AG04449 (cell line): ENCODE results near the gene SDHAF1.
"Not testable (repeated sequence)": the region's sequence is repeated elsewhere in the genome, so short reads cannot be mapped to it uniquely, and the experiment has no call there.

Experiments used
- CTCF ChIA-PET: fragments of 350-600 bp; formaldehyde crosslinking; extraction: SDS; loops from one replicate; lab custom pipeline; 2021; ENCODE audit warnings: antibody characterized with exemption; lab: Yijun Ruan, JAX
- POLR2A ChIA-PET: fragments of 400-600, 350-600 bp; formaldehyde crosslinking; extraction: SDS; loops from one replicate; lab custom pipeline; 2020; ENCODE audit warnings: antibody characterized with exemption, inconsistent platforms; lab: Yijun Ruan, JAX
- DNase-seq: peaks from one replicate; pipeline ENCODE4 v3.0.0-alpha.2; 2010; ENCODE audit warnings: low read depth, low spot score
- H3K4me3 ChIP-seq: 2 replicates; pipeline ENCODE4 v1.5.1; 2011; ENCODE audit warnings: low read depth, mild to moderate bottlenecking, control low read depth, low read length
- TF ChIP-seq, protein P1 (sequence below): IDR thresholded peaks from one replicate; pipeline ENCODE4 v1.5.1; 2011; ENCODE audit warnings: mild to moderate bottlenecking, moderate library complexity, low read length, control low read depth, inconsistent platforms; ENCODE audit not compliant: insufficient read depth; ENCODE audit errors: missing control alignments

Gene SDHAF1, protein sequence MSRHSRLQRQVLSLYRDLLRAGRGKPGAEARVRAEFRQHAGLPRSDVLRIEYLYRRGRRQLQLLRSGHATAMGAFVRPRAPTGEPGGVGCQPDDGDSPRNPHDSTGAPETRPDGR

DNA sequence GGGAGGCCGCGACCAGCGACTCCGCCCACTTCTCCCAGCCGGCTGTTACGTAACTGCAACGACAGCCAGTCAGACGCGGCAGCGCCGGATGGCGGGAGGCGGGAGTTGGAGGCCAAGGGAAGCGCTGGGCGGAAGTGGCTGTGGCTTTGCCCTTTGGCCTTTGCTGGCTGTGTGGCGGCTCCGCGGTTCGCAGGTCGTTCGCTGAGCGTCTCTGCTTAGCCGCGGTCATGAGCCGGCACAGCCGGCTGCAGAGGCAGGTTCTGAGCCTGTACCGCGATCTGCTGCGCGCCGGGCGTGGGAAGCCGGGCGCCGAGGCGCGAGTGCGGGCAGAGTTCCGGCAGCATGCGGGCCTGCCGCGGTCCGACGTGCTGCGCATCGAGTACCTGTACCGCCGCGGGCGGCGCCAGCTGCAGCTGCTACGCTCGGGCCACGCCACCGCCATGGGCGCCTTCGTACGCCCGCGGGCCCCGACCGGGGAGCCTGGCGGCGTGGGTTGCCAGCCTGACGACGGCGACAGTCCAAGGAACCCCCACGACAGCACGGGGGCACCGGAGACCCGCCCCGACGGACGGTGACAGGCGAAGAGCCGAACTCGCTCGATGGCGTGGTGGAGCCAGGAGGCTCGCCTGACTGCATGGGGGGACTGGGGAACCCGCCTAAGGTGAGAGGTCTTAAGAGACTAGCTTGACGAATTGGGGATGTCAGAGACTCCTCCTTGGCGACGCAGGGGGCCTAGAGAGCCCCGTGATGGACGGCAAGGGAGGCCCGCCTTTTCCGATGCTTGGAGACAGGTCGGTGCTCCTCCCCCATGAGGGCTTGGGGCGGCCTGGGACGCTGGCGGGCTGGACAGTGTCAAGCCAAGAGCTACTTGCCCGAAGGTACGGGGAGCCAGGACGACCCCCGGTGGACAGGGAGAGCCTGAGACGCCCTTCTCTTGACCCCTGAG lies at the start of gene SDHAF1:
TSS of gene SDHAF1 (plus strand) at position 141 of the 946 bp plus-strand sequence. CDS start at position 228, 87 bp downstream.
- POLR2A ChIA-PET, result interaction anchor here (0.9 to 1.9 kb wide), 2 partner anchors 18 to 46 kb away, joined by 3 to 4 read pairs; partner anchors contain the start of gene ALKBH6
- TF ChIP-seq, protein P1, sequence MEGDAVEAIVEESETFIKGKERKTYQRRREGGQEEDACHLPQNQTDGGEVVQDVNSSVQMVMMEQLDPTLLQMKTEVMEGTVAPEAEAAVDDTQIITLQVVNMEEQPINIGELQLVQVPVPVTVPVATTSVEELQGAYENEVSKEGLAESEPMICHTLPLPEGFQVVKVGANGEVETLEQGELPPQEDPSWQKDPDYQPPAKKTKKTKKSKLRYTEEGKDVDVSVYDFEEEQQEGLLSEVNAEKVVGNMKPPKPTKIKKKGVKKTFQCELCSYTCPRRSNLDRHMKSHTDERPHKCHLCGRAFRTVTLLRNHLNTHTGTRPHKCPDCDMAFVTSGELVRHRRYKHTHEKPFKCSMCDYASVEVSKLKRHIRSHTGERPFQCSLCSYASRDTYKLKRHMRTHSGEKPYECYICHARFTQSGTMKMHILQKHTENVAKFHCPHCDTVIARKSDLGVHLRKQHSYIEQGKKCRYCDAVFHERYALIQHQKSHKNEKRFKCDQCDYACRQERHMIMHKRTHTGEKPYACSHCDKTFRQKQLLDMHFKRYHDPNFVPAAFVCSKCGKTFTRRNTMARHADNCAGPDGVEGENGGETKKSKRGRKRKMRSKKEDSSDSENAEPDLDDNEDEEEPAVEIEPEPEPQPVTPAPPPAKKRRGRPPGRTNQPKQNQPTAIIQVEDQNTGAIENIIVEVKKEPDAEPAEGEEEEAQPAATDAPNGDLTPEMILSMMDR, result no peak
- peak within 1 kb of the TSS; percentile 78 for H3K4me3 ChIP-seq
- CTCF ChIA-PET, result interaction anchor here (0.8 to 1.7 kb wide), 5 partner anchors 11 to 114 kb away, joined by 4 to 6 read pairs (median 4); partner anchors contain the start of genes SYNE4 and THAP8
- DNase-seq, result peak; percentile 26

DNA sequence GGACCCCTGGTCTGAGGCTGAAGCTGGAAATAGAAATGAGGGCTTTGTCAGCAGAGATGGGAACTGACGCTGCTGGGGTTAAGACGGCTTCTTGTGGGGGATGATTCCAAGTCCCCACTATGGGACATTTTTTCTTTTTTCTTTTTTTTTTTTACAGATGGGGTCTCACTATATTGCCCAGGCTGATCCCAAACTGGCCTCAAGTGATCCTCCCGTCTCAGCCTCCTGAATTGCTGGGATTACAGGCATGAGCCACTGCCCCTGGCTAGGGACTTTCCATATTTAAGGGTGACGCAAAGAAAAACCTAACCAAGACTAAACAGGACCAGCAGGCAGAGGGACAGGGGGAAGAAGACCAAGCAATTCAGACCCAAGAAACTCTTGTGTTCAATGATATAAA lies 48.8 kb upstream of the SDHAF1 start:
- ChIA-PET CTCF (interaction anchor here (0.8 to 1.2 kb wide), 4 partner anchors 14 to 223 kb away, joined by 3 to 6 read pairs (median 4); no protein-coding TSS in a partner anchor), POLR2A (no interaction called here)
- DNase-seq, result no peak
- H3K4me3 ChIP-seq, result no peak overlapping the region
- TF ChIP-seq, protein P1, result no peak

DNA sequence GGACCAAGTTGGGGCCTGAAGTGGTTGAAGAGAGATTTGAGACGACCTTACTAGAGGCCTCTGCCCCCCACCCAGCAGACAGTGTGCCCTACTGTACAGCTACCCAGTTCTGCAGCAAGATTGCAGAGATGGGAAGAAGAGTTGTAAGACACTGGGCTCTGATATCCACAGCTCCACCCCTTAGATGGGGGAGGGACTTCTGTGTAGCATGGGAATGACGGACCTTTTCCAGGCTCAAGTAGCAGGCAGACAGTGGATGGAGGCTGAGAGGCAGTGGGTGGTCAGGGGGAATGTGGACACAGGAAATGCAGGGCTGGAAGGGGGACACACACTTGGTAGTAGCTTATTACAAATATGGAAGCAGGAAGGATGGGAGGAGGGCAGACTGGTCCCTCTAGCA lies 45.9 kb upstream of the SDHAF1 start:
- TF ChIP-seq, protein P1, result no peak
- CTCF ChIA-PET, result interaction anchor here (0.8 to 1.8 kb wide), 6 partner anchors 9 to 64 kb away, joined by 3 to 8 read pairs (median 4); no protein-coding TSS in a partner anchor
- H3K4me3 ChIP-seq, result no peak overlapping the region
- POLR2A ChIA-PET, result no interaction called here
- no peak for DNase-seq

DNA sequence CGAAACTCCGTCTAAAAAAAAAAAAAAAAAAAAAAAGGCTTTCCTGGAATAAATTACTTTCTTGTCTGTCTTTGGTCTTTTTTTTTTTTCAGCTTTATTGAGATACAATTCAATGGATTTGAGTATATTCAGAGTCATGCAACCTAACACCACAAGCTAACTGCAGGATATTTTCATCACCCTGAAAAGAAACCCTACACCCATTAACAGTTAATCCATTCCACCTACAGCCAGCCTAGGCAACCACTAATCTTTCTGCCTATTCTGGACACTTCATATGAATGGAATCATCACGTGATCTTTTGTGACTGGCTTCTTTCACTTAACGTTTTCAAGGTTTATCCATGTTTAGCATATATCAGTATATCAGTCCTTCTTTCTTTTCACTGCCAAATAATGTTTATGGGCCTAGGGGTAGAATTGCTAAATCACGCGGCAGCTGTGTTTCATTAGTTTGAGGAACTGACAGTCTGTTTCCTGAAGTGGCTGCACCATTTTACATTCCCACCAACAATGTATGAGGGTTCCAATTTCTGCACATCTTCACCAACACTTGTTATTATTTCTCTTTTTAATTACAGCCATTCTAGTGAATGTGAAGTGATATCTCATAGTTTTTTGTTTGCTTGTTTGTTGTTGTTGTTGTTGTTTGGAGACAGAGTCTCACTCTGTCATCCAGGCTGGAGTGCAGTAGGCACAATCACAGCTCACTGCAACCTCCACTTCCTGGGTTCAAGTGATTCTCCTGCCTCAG lies 38.9 kb upstream of the SDHAF1 start:
- no peak overlapping the region for H3K4me3 ChIP-seq
- DNase-seq, result no peak
- CTCF ChIA-PET, result no interaction called here
- TF ChIP-seq, protein P1, result no peak
- POLR2A ChIA-PET, result no interaction called here

DNA sequence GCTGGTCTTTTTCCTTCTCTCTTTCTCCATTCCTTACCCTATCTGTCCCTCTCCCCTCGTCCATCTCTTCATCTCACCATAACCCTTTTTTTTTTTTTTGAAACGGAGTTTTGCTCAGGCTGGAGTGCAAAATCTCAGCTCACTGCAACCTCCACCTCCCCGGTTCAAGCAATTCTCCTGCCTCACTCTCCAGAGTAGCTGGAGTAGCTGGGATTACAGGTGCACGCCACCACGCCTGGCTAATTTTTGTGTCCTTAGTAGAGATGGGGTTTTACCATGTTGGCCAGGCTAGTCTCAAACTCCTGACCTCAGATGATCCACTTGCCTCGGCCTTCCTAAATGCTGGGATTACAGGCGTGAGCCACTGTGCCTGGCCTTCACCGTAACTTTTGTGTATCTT lies 37.6 kb upstream of the SDHAF1 start:
- CTCF ChIA-PET, result interaction anchor here (1.6 kb wide), 1 partner anchor 13 kb away, joined by 5 read pairs; no protein-coding TSS in a partner anchor
- POLR2A ChIA-PET, result not testable (repeated sequence)

DNA sequence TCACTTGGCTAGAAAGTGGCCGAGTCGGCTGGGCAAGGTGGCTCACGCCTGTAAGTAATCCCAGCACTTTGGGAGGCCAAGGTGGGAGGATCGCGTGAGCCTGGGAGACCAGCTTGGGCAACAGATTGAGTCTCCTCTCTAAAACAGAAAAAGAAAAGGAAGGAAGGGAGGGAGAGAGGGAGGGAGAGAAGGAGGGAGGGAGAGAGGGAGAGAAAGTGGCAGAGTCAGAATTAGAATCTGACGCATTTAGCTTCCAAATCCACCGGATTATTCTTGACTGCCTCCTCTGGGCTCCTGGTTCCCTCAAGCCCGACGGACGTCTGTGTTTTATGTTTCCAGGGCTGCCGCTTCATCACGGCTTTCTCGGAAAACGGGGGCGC lies 36.3 kb upstream of the SDHAF1 start:
- ChIA-PET CTCF (interaction anchor here (0.6 to 1.9 kb wide), 3 partner anchors 9 to 282 kb away, joined by 3 to 8 read pairs (median 5); no protein-coding TSS in a partner anchor), POLR2A (no interaction called here)
- DNase-seq, result no peak
- H3K4me3 ChIP-seq, result no peak overlapping the region
- TF ChIP-seq, protein P1, result no peak

More for the DNA sequence above, 37.6 kb upstream of the SDHAF1 start:
- DNase-seq, H3K4me3 ChIP-seq: not testable (repeated sequence)
